Loucy (cell line): ENCODE results near the gene LBHD2.

Experiments
- H2AFZ ChIP-seq: fragments of 200-600 bp; sonication (generic); 2 replicates; pipeline ENCODE4 v1.6.0; 2016; ENCODE audit warnings: antibody characterized with exemption, mild to moderate bottlenecking, low read length, moderate library complexity
- H3F3A ChIP-seq: fragments of 200-600 bp; 2 replicates; pipeline ENCODE4 v1.6.0; 2016; ENCODE audit warnings: antibody characterized with exemption, low read depth, mild to moderate bottlenecking
- H3K27me3 ChIP-seq: fragments of 200-600 bp; sonication (generic); 2 replicates; pipeline ENCODE4 v1.6.1; 2014; ENCODE audit warnings: low read length, mild to moderate bottlenecking; ENCODE audit not compliant: insufficient read depth, poor library complexity, severe bottlenecking
- H3K36me3 ChIP-seq: fragments of 200-600 bp; sonication (generic); 2 replicates; pipeline ENCODE4 v1.6.1; 2016; ENCODE audit warnings: low read length; ENCODE audit not compliant: insufficient read depth
- H3K4me1 ChIP-seq: fragments of 200-600 bp; sonication (generic); 2 replicates; pipeline ENCODE4 v1.5.1; 2014; ENCODE audit warnings: low read length, mild to moderate bottlenecking; ENCODE audit not compliant: insufficient read depth, poor library complexity, severe bottlenecking
- H3K4me2 ChIP-seq: fragments of 200-600 bp; sonication (generic); 2 replicates; pipeline ENCODE4 v1.6.0; 2014; ENCODE audit warnings: antibody characterized with exemption, low read length, low read depth, mild to moderate bottlenecking; ENCODE audit not compliant: poor library complexity, severe bottlenecking
- H3K4me3 ChIP-seq: fragments of 200-600 bp; sonication (generic); 2 replicates; pipeline ENCODE4 v1.5.1; 2014; ENCODE audit warnings: low read length, mild to moderate bottlenecking, mixed read lengths; ENCODE audit not compliant: poor library complexity, severe bottlenecking
- H3K79me2 ChIP-seq: fragments of 200-600 bp; sonication (generic); 2 replicates; pipeline ENCODE4 v1.6.1; 2014; ENCODE audit warnings: low read length; ENCODE audit not compliant: insufficient read depth
- H3K9ac ChIP-seq: fragments of 200-600 bp; sonication (generic); 2 replicates; pipeline ENCODE4 v1.6.0; 2014; ENCODE audit warnings: mild to moderate bottlenecking, low read depth, low read length, moderate library complexity; ENCODE audit not compliant: poor library complexity, severe bottlenecking
- H3K9me2 ChIP-seq: fragments of 200-600 bp; sonication (generic); replicated peaks from 2 replicates; pipeline ENCODE4 v1.6.1; 2016; ENCODE audit warnings: low read depth, low read length, mixed read lengths
- H3K9me3 ChIP-seq: fragments of 200-600 bp; sonication (generic); 2 replicates; pipeline ENCODE4 v1.6.1; 2014; ENCODE audit warnings: mild to moderate bottlenecking, antibody characterized with exemption, low read length, low read depth; ENCODE audit not compliant: insufficient read depth
- H4K20me1 ChIP-seq: fragments of 200-600 bp; sonication (generic); 2 replicates; pipeline ENCODE4 v1.6.0; 2014; ENCODE audit warnings: antibody characterized with exemption, low read length, mild to moderate bottlenecking; ENCODE audit not compliant: insufficient read depth, poor library complexity, severe bottlenecking
- EZH2phosphoT487 ChIP-seq: fragments of 200-600 bp; IDR thresholded peaks from 2 replicates; pipeline ENCODE4 v1.6.1; 2018; ENCODE audit warnings: antibody characterized with exemption, mild to moderate bottlenecking, moderate library complexity, borderline replicate concordance
- TF ChIP-seq, protein P1 (sequence below): fragments of 200-600 bp; sonication (generic); conservative IDR thresholded peaks from 2 replicates; pipeline ENCODE4 v1.5.1; 2014; ENCODE audit warnings: mild to moderate bottlenecking, antibody characterized with exemption, low read length

LBHD2 gene

DNA sequence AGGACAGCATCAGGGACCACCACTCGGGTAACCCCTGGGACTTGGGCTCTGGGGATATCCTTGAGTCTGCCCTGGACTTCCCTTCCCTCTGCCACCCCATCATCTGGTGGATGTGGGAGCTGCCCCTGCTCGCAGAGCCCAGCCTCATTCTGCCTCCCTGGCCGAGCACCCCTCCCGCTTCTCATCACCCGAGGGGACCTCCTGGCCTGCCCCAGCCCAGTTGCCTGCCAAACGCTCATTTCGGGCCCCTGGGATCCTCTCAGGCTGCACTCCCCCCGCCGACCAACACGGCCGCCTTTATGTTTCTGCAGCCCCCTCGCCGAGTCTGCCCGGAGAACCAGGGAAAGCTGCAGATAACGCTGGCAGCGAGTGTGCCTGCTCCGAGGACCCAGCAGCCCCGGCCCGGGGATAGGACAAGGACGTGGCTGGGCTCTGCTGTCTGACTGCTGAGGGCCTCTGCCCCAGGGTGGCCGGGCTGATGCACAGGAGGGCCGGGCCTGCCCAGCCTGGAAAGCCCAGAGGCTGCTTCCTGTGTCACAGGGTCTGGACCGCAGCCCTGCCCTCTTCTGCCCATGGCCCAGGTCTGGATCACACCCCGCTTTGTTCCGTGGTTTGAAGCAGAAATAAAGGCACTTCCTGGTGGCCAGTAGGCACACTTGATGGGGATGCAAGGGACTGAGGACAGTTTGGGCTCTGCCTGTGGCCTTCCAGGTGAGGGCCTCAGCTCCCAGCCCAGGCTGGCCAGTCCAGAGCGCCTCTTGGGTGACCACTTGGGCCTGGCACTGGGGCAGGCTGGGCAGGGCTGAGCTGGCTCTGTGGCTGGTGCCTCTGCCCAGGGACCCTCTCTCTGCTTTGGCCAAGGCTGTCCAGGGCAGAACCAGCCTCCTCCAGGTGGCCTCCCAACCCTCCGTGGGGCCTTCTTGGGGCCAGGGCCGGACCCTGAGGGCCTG is 5.7 kb downstream of the LBHD2 start:
- H4K20me1 ChIP-seq: no peaks in the 10 kb centered on the region
- H3K4me3 ChIP-seq: no peak overlapping the region
- H3K9ac ChIP-seq: no peak overlapping the region
- no peaks in the 10 kb centered on the region for H3K79me2 ChIP-seq
- peaks cover 4% of the 10 kb centered on the region for H3K4me1 ChIP-seq
- H3K27me3 ChIP-seq: no peaks in the 10 kb centered on the region
- H3K9me2 ChIP-seq: no peaks in the 10 kb centered on the region
- no peak for TF ChIP-seq EZH2phosphoT487
- TF ChIP-seq, protein P1, sequence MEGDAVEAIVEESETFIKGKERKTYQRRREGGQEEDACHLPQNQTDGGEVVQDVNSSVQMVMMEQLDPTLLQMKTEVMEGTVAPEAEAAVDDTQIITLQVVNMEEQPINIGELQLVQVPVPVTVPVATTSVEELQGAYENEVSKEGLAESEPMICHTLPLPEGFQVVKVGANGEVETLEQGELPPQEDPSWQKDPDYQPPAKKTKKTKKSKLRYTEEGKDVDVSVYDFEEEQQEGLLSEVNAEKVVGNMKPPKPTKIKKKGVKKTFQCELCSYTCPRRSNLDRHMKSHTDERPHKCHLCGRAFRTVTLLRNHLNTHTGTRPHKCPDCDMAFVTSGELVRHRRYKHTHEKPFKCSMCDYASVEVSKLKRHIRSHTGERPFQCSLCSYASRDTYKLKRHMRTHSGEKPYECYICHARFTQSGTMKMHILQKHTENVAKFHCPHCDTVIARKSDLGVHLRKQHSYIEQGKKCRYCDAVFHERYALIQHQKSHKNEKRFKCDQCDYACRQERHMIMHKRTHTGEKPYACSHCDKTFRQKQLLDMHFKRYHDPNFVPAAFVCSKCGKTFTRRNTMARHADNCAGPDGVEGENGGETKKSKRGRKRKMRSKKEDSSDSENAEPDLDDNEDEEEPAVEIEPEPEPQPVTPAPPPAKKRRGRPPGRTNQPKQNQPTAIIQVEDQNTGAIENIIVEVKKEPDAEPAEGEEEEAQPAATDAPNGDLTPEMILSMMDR: no peak
- H2AFZ ChIP-seq: no peak overlapping the region
- H3K4me2 ChIP-seq: no peak overlapping the region
- no peaks in the 10 kb centered on the region for H3F3A ChIP-seq
- H3K36me3 ChIP-seq: no peaks in the 10 kb centered on the region
- H3K9me3 ChIP-seq: no peaks in the 10 kb centered on the region

- Histone ChIP-seq H3K4me1 (peaks cover 4% of the 10 kb centered on the region), H4K20me1 (no peaks in the 10 kb centered on the region), H3K9me2 (no peaks in the 10 kb centered on the region), H3F3A (no peaks in the 10 kb centered on the region), H3K4me3 (peak overlapping the region; percentile 45), H2AFZ (no peak overlapping the region), H3K4me2 (peak overlapping the region; percentile 71), H3K9me3 (no peaks in the 10 kb centered on the region), H3K79me2 (no peaks in the 10 kb centered on the region), H3K9ac (no peak overlapping the region), H3K27me3 (no peaks in the 10 kb centered on the region), H3K36me3 (no peaks in the 10 kb centered on the region)
- TF ChIP-seq, protein P1: no peak
- TF ChIP-seq EZH2phosphoT487: no peak
Measured at GRCh38 chr14:103090481-103091020, 6.5 kb downstream of the LBHD2 start.

- peaks cover 4% of the 10 kb centered on the region for H3K4me1 ChIP-seq
- no peak overlapping the region for H3K9ac ChIP-seq
- H3F3A ChIP-seq: no peaks in the 10 kb centered on the region
- H3K79me2 ChIP-seq: no peaks in the 10 kb centered on the region
- H3K27me3 ChIP-seq: no peaks in the 10 kb centered on the region
- no peaks in the 10 kb centered on the region for H3K36me3 ChIP-seq
- no peak overlapping the region for H2AFZ ChIP-seq
- H3K4me2 ChIP-seq: peak overlapping the region; percentile 71
- H3K4me3 ChIP-seq: peak overlapping the region; percentile 45
- no peaks in the 10 kb centered on the region for H3K9me2 ChIP-seq
- no peaks in the 10 kb centered on the region for H4K20me1 ChIP-seq
- no peaks in the 10 kb centered on the region for H3K9me3 ChIP-seq
- no peak for TF ChIP-seq EZH2phosphoT487
- TF ChIP-seq, protein P1: peak; percentile 54
Measured at GRCh38 chr14:103091041-103091882, 7.3 kb downstream of the LBHD2 start.
